ENCODE results near the gene SLC35E4.

GRCh38 chr22:30695351-30695851, 59.8 kb downstream of the SLC35E4 start:
- TF ChIP-seq, protein P1, sequence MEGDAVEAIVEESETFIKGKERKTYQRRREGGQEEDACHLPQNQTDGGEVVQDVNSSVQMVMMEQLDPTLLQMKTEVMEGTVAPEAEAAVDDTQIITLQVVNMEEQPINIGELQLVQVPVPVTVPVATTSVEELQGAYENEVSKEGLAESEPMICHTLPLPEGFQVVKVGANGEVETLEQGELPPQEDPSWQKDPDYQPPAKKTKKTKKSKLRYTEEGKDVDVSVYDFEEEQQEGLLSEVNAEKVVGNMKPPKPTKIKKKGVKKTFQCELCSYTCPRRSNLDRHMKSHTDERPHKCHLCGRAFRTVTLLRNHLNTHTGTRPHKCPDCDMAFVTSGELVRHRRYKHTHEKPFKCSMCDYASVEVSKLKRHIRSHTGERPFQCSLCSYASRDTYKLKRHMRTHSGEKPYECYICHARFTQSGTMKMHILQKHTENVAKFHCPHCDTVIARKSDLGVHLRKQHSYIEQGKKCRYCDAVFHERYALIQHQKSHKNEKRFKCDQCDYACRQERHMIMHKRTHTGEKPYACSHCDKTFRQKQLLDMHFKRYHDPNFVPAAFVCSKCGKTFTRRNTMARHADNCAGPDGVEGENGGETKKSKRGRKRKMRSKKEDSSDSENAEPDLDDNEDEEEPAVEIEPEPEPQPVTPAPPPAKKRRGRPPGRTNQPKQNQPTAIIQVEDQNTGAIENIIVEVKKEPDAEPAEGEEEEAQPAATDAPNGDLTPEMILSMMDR (IDR thresholded peaks at IDR 0.05), result no peak
- no peak for TF ChIP-seq POLR2A (IDR thresholded peaks at IDR 0.05)
